Skeletal muscle satellite cell (primary cell): ENCODE results near the gene FERMT2.

Source experiments
- H3K27me3 ChIP-seq: 2 replicates; pipeline ENCODE4 v1.7.0; 2013; ENCODE audit warnings: low read length; ENCODE audit not compliant: control insufficient read depth, insufficient read depth
- H3K36me3 ChIP-seq: 2 replicates; pipeline ENCODE4 v1.7.0; 2013; ENCODE audit warnings: mild to moderate bottlenecking, control low read depth, low read length; ENCODE audit not compliant: insufficient read depth
- H3K4me1 ChIP-seq: 2 replicates; pipeline ENCODE4 v1.7.0; 2013; ENCODE audit warnings: low read length; ENCODE audit not compliant: control insufficient read depth, insufficient read depth
- H3K4me2 ChIP-seq: 2 replicates; pipeline ENCODE4 v1.7.0; 2013; ENCODE audit warnings: mild to moderate bottlenecking, low read length
- H3K4me3 ChIP-seq: 2 replicates; pipeline ENCODE4 v1.7.0; 2013; ENCODE audit warnings: low read length
- H3K9ac ChIP-seq: 2 replicates; pipeline ENCODE4 v1.7.0; 2013; ENCODE audit warnings: mild to moderate bottlenecking, low read depth, low read length, moderate library complexity
- H3K9me3 ChIP-seq: replicated peaks from 2 replicates; pipeline ENCODE4 v1.7.0; 2013; ENCODE audit warnings: mild to moderate bottlenecking, control low read depth, low read length

The FERMT2 gene

GRCh38 chr14:52891800-52892199, 59.0 kb downstream of the FERMT2 start:
- Histone ChIP-seq H3K4me3 (no peak overlapping the region), H3K27me3 (no peaks in the 10 kb centered on the region), H3K9ac (no peak overlapping the region), H3K36me3 (peaks cover 60% of the 10 kb centered on the region), H3K9me3 (no peaks in the 10 kb centered on the region), H3K4me1 (peaks cover 17% of the 10 kb centered on the region), H3K4me2 (no peak overlapping the region)

GRCh38 chr14:52888839-52889838, 61.7 kb downstream of the FERMT2 start:
- peaks cover 68% of the 10 kb centered on the region for H3K36me3 ChIP-seq
- H3K4me1 ChIP-seq: peaks cover 10% of the 10 kb centered on the region
- H3K9me3 ChIP-seq: no peaks in the 10 kb centered on the region
- no peak overlapping the region for H3K9ac ChIP-seq
- H3K27me3 ChIP-seq: no peaks in the 10 kb centered on the region
- no peak overlapping the region for H3K4me3 ChIP-seq
- no peak overlapping the region for H3K4me2 ChIP-seq

GRCh38 chr14:52888159-52888558, 62.7 kb downstream of the FERMT2 start:
- Histone ChIP-seq H3K27me3 (no peaks in the 10 kb centered on the region), H3K4me1 (peaks cover 8% of the 10 kb centered on the region), H3K4me3 (no peak overlapping the region), H3K9me3 (no peaks in the 10 kb centered on the region), H3K4me2 (no peak overlapping the region), H3K36me3 (peaks cover 75% of the 10 kb centered on the region), H3K9ac (no peak overlapping the region)

- H3K4me2 ChIP-seq: peak overlapping the region; percentile 24
- H3K4me3 ChIP-seq: no peak overlapping the region
- H3K9me3 ChIP-seq: no peaks in the 10 kb centered on the region
- peaks cover 26% of the 10 kb centered on the region for H3K4me1 ChIP-seq
- peak overlapping the region; percentile 35 for H3K9ac ChIP-seq
- peaks cover 82% of the 10 kb centered on the region for H3K36me3 ChIP-seq
- no peaks in the 10 kb centered on the region for H3K27me3 ChIP-seq
Measured at GRCh38 chr14:52885230-52885629, 65.6 kb downstream of the FERMT2 start.

DNA sequence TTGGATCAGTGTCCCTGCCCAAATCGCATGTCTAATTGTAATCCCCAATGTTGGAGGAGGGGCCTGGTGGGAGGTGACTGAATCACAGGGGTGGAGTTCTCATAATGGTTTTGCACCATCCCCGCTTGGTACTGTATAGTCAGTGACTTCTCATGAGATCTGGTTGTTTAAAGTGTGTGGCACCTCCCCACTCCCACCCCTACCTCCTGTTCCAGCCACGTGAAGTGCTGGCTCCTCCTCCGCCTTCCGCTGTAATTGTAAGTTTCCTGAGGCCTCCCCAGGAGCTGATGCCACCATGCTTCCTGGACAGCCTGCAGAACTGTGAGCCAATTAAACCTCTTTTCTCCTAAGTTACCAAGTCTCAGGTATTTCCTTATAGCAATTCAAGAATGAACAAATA, 67.2 kb downstream of the FERMT2 start:
- Histone ChIP-seq H3K36me3 (peaks cover 86% of the 10 kb centered on the region), H3K9me3 (no peaks in the 10 kb centered on the region), H3K27me3 (no peaks in the 10 kb centered on the region), H3K4me2 (no peak overlapping the region), H3K4me3 (no peak overlapping the region), H3K9ac (no peak overlapping the region), H3K4me1 (peaks cover 30% of the 10 kb centered on the region)

DNA sequence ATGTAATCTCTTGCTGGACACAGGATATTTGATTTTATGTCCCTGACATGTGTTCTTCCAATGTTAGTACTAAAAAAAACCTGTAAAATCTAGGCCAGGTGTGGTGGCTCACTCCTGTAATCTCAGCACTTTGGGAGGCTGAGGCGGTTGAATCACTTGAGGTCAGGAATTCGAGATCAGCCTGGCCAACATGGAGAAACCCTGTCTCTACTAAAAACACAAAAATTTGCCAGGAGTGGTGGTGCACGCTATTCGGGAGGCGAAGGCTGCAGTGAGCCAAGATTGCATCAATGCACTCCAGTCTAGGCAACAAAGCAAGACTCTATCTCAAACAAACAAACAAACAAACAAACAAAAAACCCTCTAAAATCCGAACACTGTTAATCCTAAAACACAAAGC, 68.0 kb downstream of the FERMT2 start:
- Histone ChIP-seq H3K4me2 (no peak overlapping the region), H3K9me3 (no peaks in the 10 kb centered on the region), H3K9ac (no peak overlapping the region), H3K4me1 (peaks cover 38% of the 10 kb centered on the region), H3K36me3 (peaks cover 86% of the 10 kb centered on the region), H3K4me3 (no peak overlapping the region), H3K27me3 (no peaks in the 10 kb centered on the region)

- Histone ChIP-seq H3K4me1 (peaks cover 56% of the 10 kb centered on the region), H3K9me3 (no peaks in the 10 kb centered on the region), H3K27me3 (no peaks in the 10 kb centered on the region), H3K4me3 (no peak overlapping the region), H3K36me3 (peaks cover 96% of the 10 kb centered on the region), H3K4me2 (no peak overlapping the region), H3K9ac (no peak overlapping the region)
Measured at GRCh38 chr14:52879958-52880357, 70.9 kb downstream of the FERMT2 start.

GRCh38 chr14:52878946-52879345, 71.9 kb downstream of the FERMT2 start:
- Histone ChIP-seq H3K4me2 (no peak overlapping the region), H3K9me3 (no peaks in the 10 kb centered on the region), H3K27me3 (no peaks in the 10 kb centered on the region), H3K9ac (no peak overlapping the region), H3K4me3 (no peak overlapping the region), H3K36me3 (peaks cover 99% of the 10 kb centered on the region), H3K4me1 (peaks cover 66% of the 10 kb centered on the region)

GRCh38 chr14:52878469-52878868, 72.4 kb downstream of the FERMT2 start:
- H3K9me3 ChIP-seq: no peaks in the 10 kb centered on the region
- peaks cover 99% of the 10 kb centered on the region for H3K36me3 ChIP-seq

DNA sequence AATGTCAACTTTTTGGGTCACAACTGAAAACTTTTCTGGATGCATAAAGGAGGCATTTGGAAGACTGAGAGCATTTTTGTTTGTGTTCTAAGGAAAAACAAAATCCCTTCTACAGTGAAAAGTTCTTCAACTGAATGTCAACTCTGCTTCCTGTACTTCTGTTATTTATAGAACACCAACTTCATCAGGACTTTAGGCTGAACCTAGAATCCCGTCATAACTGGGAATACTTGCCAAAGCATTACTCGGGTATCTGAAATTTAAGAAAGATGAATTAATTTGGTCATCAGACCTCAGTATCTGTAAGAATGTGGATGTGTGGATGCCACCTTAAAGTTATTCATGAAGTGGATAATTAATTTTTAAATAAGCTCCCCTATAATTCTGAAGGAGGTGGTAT, 73.2 kb downstream of the FERMT2 start:
- peaks cover 74% of the 10 kb centered on the region for H3K4me1 ChIP-seq
- peaks cover 99% of the 10 kb centered on the region for H3K36me3 ChIP-seq
- H3K9me3 ChIP-seq: no peaks in the 10 kb centered on the region
- no peaks in the 10 kb centered on the region for H3K27me3 ChIP-seq
- H3K4me2 ChIP-seq: no peak overlapping the region
- peak overlapping the region; percentile 14 for H3K9ac ChIP-seq
- H3K4me3 ChIP-seq: no peak overlapping the region

More at GRCh38 chr14:52878469-52878868, 72.4 kb downstream of the FERMT2 start:
- Histone ChIP-seq H3K9ac (no peak overlapping the region), H3K4me3 (no peak overlapping the region), H3K4me1 (peaks cover 71% of the 10 kb centered on the region), H3K27me3 (no peaks in the 10 kb centered on the region), H3K4me2 (no peak overlapping the region)

- Histone ChIP-seq H3K4me2 (peak overlapping the region; percentile 0), H3K36me3 (peaks cover 99% of the 10 kb centered on the region), H3K9me3 (no peaks in the 10 kb centered on the region), H3K4me3 (no peak overlapping the region), H3K27me3 (no peaks in the 10 kb centered on the region), H3K9ac (peak overlapping the region; percentile 2), H3K4me1 (peaks cover 68% of the 10 kb centered on the region)
Measured at GRCh38 chr14:52876806-52877205, 74.0 kb downstream of the FERMT2 start.

GRCh38 chr14:52876311-52876710, 74.5 kb downstream of the FERMT2 start:
- Histone ChIP-seq H3K36me3 (peaks cover 99% of the 10 kb centered on the region), H3K9me3 (no peaks in the 10 kb centered on the region), H3K4me1 (peaks cover 67% of the 10 kb centered on the region)

More at GRCh38 chr14:52876311-52876710, 74.5 kb downstream of the FERMT2 start:
- Histone ChIP-seq H3K9ac (peak overlapping the region; percentile 4), H3K27me3 (no peaks in the 10 kb centered on the region), H3K4me3 (no peak overlapping the region), H3K4me2 (peak overlapping the region; percentile 1)
